ENCODE measurements around the gene FAM184B.
"Not testable (repeated sequence)": the region's sequence is repeated elsewhere in the genome, so short reads cannot be mapped to it uniquely, and the experiment has no call there.

Gene FAM184B

GRCh38 chr4:17688011-17688441 is 93.4 kb downstream of the FAM184B start:
- TF ChIP-seq BHLHE40 (IDR thresholded peaks at IDR 0.05; ENCODE audit: borderline replicate concordance), result no peak
- no peak for TF ChIP-seq FOXM1 (IDR thresholded peaks at IDR 0.05; ENCODE audit: borderline replicate concordance)
- TF ChIP-seq HDGF (IDR thresholded peaks at IDR 0.05; ENCODE audit: borderline replicate concordance), result no peak
- TF ChIP-seq CTBP1 (IDR thresholded peaks at IDR 0.05; ENCODE audit: borderline replicate concordance), result no peak
- no peak for TF ChIP-seq TARDBP (IDR thresholded peaks at IDR 0.05)
- no peak for TF ChIP-seq FOXK2 (IDR thresholded peaks at IDR 0.05)
- TF ChIP-seq ELF4 (IDR thresholded peaks at IDR 0.05), result no peak
- TF ChIP-seq SUZ12 (IDR thresholded peaks at IDR 0.05), result no peak
- no peak for TF ChIP-seq ARNT (IDR thresholded peaks at IDR 0.05)
- TF ChIP-seq L3MBTL2 (conservative IDR thresholded peaks at IDR 0.05), result no peak
- TF ChIP-seq NFRKB (IDR thresholded peaks at IDR 0.05), result no peak
- TF ChIP-seq FOXA1 (IDR thresholded peaks at IDR 0.05), result no peak
- no peak for TF ChIP-seq PKNOX1 (IDR thresholded peaks at IDR 0.05)
- no peak for TF ChIP-seq LEF1 (IDR thresholded peaks at IDR 0.05; ENCODE audit: borderline replicate concordance)
- no peak for TF ChIP-seq SP1 (IDR thresholded peaks at IDR 0.05)
- ChIA-PET CTCF (no interaction called here), POLR2A (no interaction called here)
- DNase-seq (ENCODE audit: extremely low spot score), result no peak

- CTCF ChIA-PET, result no interaction called here
Measured at GRCh38 chr4:17687237-17687857, 94.1 kb downstream of the FAM184B start.

GRCh38 chr4:17684648-17685047 is 96.8 kb downstream of the FAM184B start:
- POLR2A ChIA-PET; DNase-seq (ENCODE audit: extremely low spot score); CTCF ChIA-PET: not testable (repeated sequence)

More at GRCh38 chr4:17687237-17687857, 94.1 kb downstream of the FAM184B start:
- peak; percentile 40 for DNase-seq (ENCODE audit: extremely low spot score)
- TF ChIP-seq FOXA1 (IDR thresholded peaks at IDR 0.05) (no peak), NFRKB (IDR thresholded peaks at IDR 0.05) (no peak), ARNT (IDR thresholded peaks at IDR 0.05) (no peak), LEF1 (IDR thresholded peaks at IDR 0.05; ENCODE audit: borderline replicate concordance) (no peak), ZNF384 (IDR thresholded peaks at IDR 0.05) (no peak), PKNOX1 (IDR thresholded peaks at IDR 0.05) (peak; percentile 45), HDGF (IDR thresholded peaks at IDR 0.05; ENCODE audit: borderline replicate concordance) (no peak)
- POLR2A ChIA-PET, result no interaction called here

- no peak for DNase-seq (ENCODE audit: extremely low spot score)
- ChIA-PET POLR2A (no interaction called here), CTCF (no interaction called here)
- TF ChIP-seq NFRKB (IDR thresholded peaks at IDR 0.05) (no peak), SUZ12 (IDR thresholded peaks at IDR 0.05) (no peak), SP1 (IDR thresholded peaks at IDR 0.05) (no peak), PKNOX1 (IDR thresholded peaks at IDR 0.05) (no peak), FOXK2 (IDR thresholded peaks at IDR 0.05) (no peak), LEF1 (IDR thresholded peaks at IDR 0.05; ENCODE audit: borderline replicate concordance) (no peak), HDGF (IDR thresholded peaks at IDR 0.05; ENCODE audit: borderline replicate concordance) (no peak), BHLHE40 (IDR thresholded peaks at IDR 0.05; ENCODE audit: borderline replicate concordance) (no peak), ZNF384 (IDR thresholded peaks at IDR 0.05) (no peak), ELF4 (IDR thresholded peaks at IDR 0.05) (no peak)
Measured at GRCh38 chr4:17682222-17682566, 99.2 kb downstream of the FAM184B start.

- TF ChIP-seq BHLHE40 (IDR thresholded peaks at IDR 0.05; ENCODE audit: borderline replicate concordance), result no peak
- TF ChIP-seq NFRKB (IDR thresholded peaks at IDR 0.05), result no peak
- TF ChIP-seq FOXM1 (IDR thresholded peaks at IDR 0.05; ENCODE audit: borderline replicate concordance), result no peak
- no peak for TF ChIP-seq PKNOX1 (IDR thresholded peaks at IDR 0.05)
- no peak for TF ChIP-seq ZNF384 (IDR thresholded peaks at IDR 0.05)
- no peak for TF ChIP-seq SUZ12 (IDR thresholded peaks at IDR 0.05)
- no peak for TF ChIP-seq SP1 (IDR thresholded peaks at IDR 0.05)
- TF ChIP-seq LEF1 (IDR thresholded peaks at IDR 0.05; ENCODE audit: borderline replicate concordance), result no peak
- no peak for TF ChIP-seq ARNT (IDR thresholded peaks at IDR 0.05)
- TF ChIP-seq CTBP1 (IDR thresholded peaks at IDR 0.05; ENCODE audit: borderline replicate concordance), result no peak
- no peak for TF ChIP-seq L3MBTL2 (conservative IDR thresholded peaks at IDR 0.05)
- TF ChIP-seq ELF4 (IDR thresholded peaks at IDR 0.05), result no peak
- TF ChIP-seq TARDBP (IDR thresholded peaks at IDR 0.05), result no peak
- no peak for TF ChIP-seq HDGF (IDR thresholded peaks at IDR 0.05; ENCODE audit: borderline replicate concordance)
- no peak for TF ChIP-seq FOXA1 (IDR thresholded peaks at IDR 0.05)
- TF ChIP-seq FOXK2 (IDR thresholded peaks at IDR 0.05), result no peak
- ChIA-PET POLR2A (no interaction called here), CTCF (no interaction called here)
- no peak for DNase-seq (ENCODE audit: extremely low spot score)
Measured at GRCh38 chr4:17681281-17682221, 99.9 kb downstream of the FAM184B start.

All from HEK293T (cell line).